H9 (cell line): Measurements from ENCODE around the gene OR4M1. TPM values are rescaled to one million over a fixed set of nuclear protein-coding genes. Genes with fewer than 3 reads are reported as not detected.
"Not testable (repeated sequence)": the region's sequence is repeated elsewhere in the genome, so short reads cannot be mapped to it uniquely, and the experiment has no call there.

ENCODE experiments used
- DNase-seq: peaks from one replicate; pipeline ENCODE4 v3.0.0-alpha.2; 2017
- H2AFZ ChIP-seq: one replicate; pipeline ENCODE4 v1.6.1; 2013; ENCODE audit warnings: mild to moderate bottlenecking, low read length, control low read depth, moderate library complexity
- H2AK5ac ChIP-seq: 2 replicates; pipeline ENCODE4 v1.6.1; 2013; ENCODE audit warnings: low read length, control low read depth, mixed read lengths; ENCODE audit not compliant: insufficient read length
- H2BK120ac ChIP-seq: one replicate; pipeline ENCODE4 v1.6.1; 2013; ENCODE audit warnings: low read depth, mild to moderate bottlenecking, low read length, control low read depth, inconsistent platforms; ENCODE audit not compliant: poor library complexity, severe bottlenecking
- H2BK12ac ChIP-seq: 2 replicates; pipeline ENCODE4 v1.6.1; 2013; ENCODE audit warnings: low read length, control low read depth, mixed read lengths, low read depth; ENCODE audit not compliant: insufficient read length
- H2BK15ac ChIP-seq: 2 replicates; pipeline ENCODE4 v1.6.1; 2013; ENCODE audit warnings: low read depth, low read length, control low read depth
- H2BK20ac ChIP-seq: one replicate; pipeline ENCODE4 v1.6.1; 2013; ENCODE audit warnings: low read depth, mild to moderate bottlenecking, low read length, control low read depth, inconsistent platforms; ENCODE audit not compliant: poor library complexity, severe bottlenecking
- H2BK5ac ChIP-seq: 2 replicates; pipeline ENCODE4 v1.6.1; 2013; ENCODE audit warnings: low read length, control low read depth, mixed read lengths; ENCODE audit not compliant: insufficient read length
- H3K14ac ChIP-seq: 2 replicates; pipeline ENCODE4 v1.6.1; 2013; ENCODE audit warnings: low read length, control low read depth; ENCODE audit not compliant: insufficient read depth
- H3K18ac ChIP-seq: 2 replicates; pipeline ENCODE4 v1.6.1; 2013; ENCODE audit warnings: low read depth, mild to moderate bottlenecking, mixed read lengths, low read length, control low read depth; ENCODE audit not compliant: insufficient read length
- H3K23ac ChIP-seq: 2 replicates; pipeline ENCODE4 v1.6.1; 2013; ENCODE audit warnings: low read length, control low read depth, mixed read lengths, low read depth; ENCODE audit not compliant: insufficient read length
- H3K23me2 ChIP-seq: 2 replicates; pipeline ENCODE4 v1.6.1; 2013; ENCODE audit warnings: low read depth, mild to moderate bottlenecking, mixed read lengths, low read length, control low read depth; ENCODE audit not compliant: insufficient read length, poor library complexity, severe bottlenecking
- H3K27ac ChIP-seq: 2 replicates; pipeline ENCODE4 v1.5.1; 2013; ENCODE audit warnings: low read length, control low read depth, mixed read lengths, low read depth; ENCODE audit not compliant: insufficient read length
- H3K27me3 ChIP-seq: 2 replicates; pipeline ENCODE4 v1.6.1; 2013; ENCODE audit warnings: low read length, control low read depth, inconsistent platforms; ENCODE audit not compliant: insufficient read depth
- H3K4ac ChIP-seq: 2 replicates; pipeline ENCODE4 v1.6.1; 2013; ENCODE audit warnings: low read depth, mild to moderate bottlenecking, control low read depth, inconsistent platforms, low read length, moderate library complexity
- H3K4me1 ChIP-seq: 2 replicates; pipeline ENCODE4 v1.6.1; 2013; ENCODE audit warnings: low read length, control low read depth, inconsistent platforms; ENCODE audit not compliant: insufficient read depth
- H3K4me2 ChIP-seq: 2 replicates; pipeline ENCODE4 v1.6.1; 2013; ENCODE audit warnings: low read length, control low read depth, mixed read lengths; ENCODE audit not compliant: insufficient read length, insufficient read depth
- H3K56ac ChIP-seq: 2 replicates; pipeline ENCODE4 v1.6.1; 2013; ENCODE audit warnings: low read depth, mild to moderate bottlenecking, mixed read lengths, low read length, control low read depth; ENCODE audit not compliant: insufficient read length
- H3K79me1 ChIP-seq: 2 replicates; pipeline ENCODE4 v1.6.1; 2013; ENCODE audit warnings: low read depth, mild to moderate bottlenecking, moderate library complexity, low read length, control low read depth, inconsistent platforms; ENCODE audit not compliant: insufficient read depth, poor library complexity, severe bottlenecking
- H3K79me2 ChIP-seq: 2 replicates; pipeline ENCODE4 v1.6.1; 2013; ENCODE audit warnings: low read length, control low read depth, inconsistent platforms; ENCODE audit not compliant: insufficient read depth
- H3K9ac ChIP-seq: 2 replicates; pipeline ENCODE4 v1.6.1; 2013; ENCODE audit warnings: low read length, control low read depth, mixed read lengths; ENCODE audit not compliant: insufficient read length; ENCODE audit errors: extremely low read depth
- H3K9me3 ChIP-seq: one replicate; pipeline ENCODE4 v1.6.1; 2013; ENCODE audit warnings: low read depth, low read length, inconsistent platforms; ENCODE audit not compliant: control insufficient read depth
- H3T11ph ChIP-seq: one replicate; pipeline ENCODE4 v1.6.1; 2013; ENCODE audit warnings: mild to moderate bottlenecking, low read length, control low read depth, inconsistent platforms
- H4K20me1 ChIP-seq: one replicate; pipeline ENCODE4 v1.6.1; 2013; ENCODE audit not compliant: control insufficient read depth, insufficient read length, insufficient read depth
- H4K5ac ChIP-seq: 2 replicates; pipeline ENCODE4 v1.6.1; 2013; ENCODE audit warnings: low read depth, mild to moderate bottlenecking, mixed read lengths, low read length, control low read depth; ENCODE audit not compliant: insufficient read length
- H4K8ac ChIP-seq: replicated peaks from 2 replicates; pipeline ENCODE4 v1.6.1; 2013; ENCODE audit warnings: low read length, control low read depth, mixed read lengths, low read depth; ENCODE audit not compliant: insufficient read length
- H4K91ac ChIP-seq: 2 replicates; pipeline ENCODE4 v1.6.1; 2013; ENCODE audit warnings: low read depth, mild to moderate bottlenecking, moderate library complexity, mixed read lengths, low read length, control low read depth; ENCODE audit not compliant: insufficient read length
- H3K27ac Mint-ChIP-seq, 3 experiments: 2 replicates in 2 of 3; 3 replicates in 1 of 3; pipeline ENCODE4 v1.8.0; 2020 to 2021; ENCODE audit warnings: mixed read lengths in 3 of 3, mild to moderate bottlenecking in 1 of 3, moderate library complexity in 1 of 3
- H3K27me3 Mint-ChIP-seq: 2 replicates; pipeline ENCODE4 v1.8.0; 2021; ENCODE audit warnings: low read depth, mild to moderate bottlenecking, moderate library complexity, mixed read lengths
- H3K36me3 Mint-ChIP-seq, 3 experiments: 2 replicates in 2 of 3; 3 replicates in 1 of 3; pipeline ENCODE4 v1.8.0; 2020 to 2021; ENCODE audit warnings: low read depth in 3 of 3, mixed read lengths in 3 of 3; ENCODE audit not compliant: insufficient read depth in 1 of 3
- H3K4me1 Mint-ChIP-seq, 2 experiments: 2 replicates each; pipeline ENCODE4 v1.8.0; 2020; ENCODE audit warnings: mixed read lengths in 2 of 2
- H3K4me3 Mint-ChIP-seq, 2 experiments: 2 replicates in 1 of 2; 3 replicates in 1 of 2; pipeline ENCODE4 v1.8.0; 2020 to 2021; ENCODE audit warnings: mild to moderate bottlenecking in 2 of 2, mixed read lengths in 2 of 2, moderate library complexity in 1 of 2
- H3K9me3 Mint-ChIP-seq, 2 experiments: 2 replicates in 1 of 2; 3 replicates in 1 of 2; pipeline ENCODE4 v1.8.0; 2020; ENCODE audit warnings: mild to moderate bottlenecking in 2 of 2, mixed read lengths in 2 of 2, moderate library complexity in 1 of 2
- CTCF ChIP-seq: fragments of 200-600 bp; sonication (generic); conservative IDR thresholded peaks from 3 replicates; pipeline ENCODE4 v1.8.0; 2021; ENCODE audit warnings: antibody characterized with exemption, mild to moderate bottlenecking
- WGBS: extraction: QIAGEN DNeasy Blood & Tissue Kit; methylation state at CpG from one replicate; pipeline ENCODE4 v1.1.7; 2013; ENCODE audit warnings: missing lambda C conversion rate, low lambda C conversion rate, mixed read lengths; ENCODE audit not compliant: insufficient read length; ENCODE audit errors: extremely low coverage; 5-methylcytosine and 5-hydroxymethylcytosine counted together
- total RNA-seq: library from RNA; stranded (reverse); gene quantifications from 2 replicates; pipeline ENCODE4 v1.2.1, GENCODE V29; 2021

The OR4M1 gene
- total RNA-seq, 1 experiment from 2014 or later = not detected

GRCh38 chr14:19801118-19801464 lies 27.8 kb downstream of the OR4M1 start:
- Histone ChIP-seq H3K27ac (no peak overlapping the region), H2BK20ac (no peak overlapping the region), H2AFZ (no peak overlapping the region), H3K56ac (no peak overlapping the region), H4K8ac (no peak overlapping the region), H3K23ac (no peak overlapping the region), H2BK15ac (no peak overlapping the region), H4K91ac (no peak overlapping the region), H2AK5ac (no peak overlapping the region), H2BK12ac (no peak overlapping the region), H3K79me2 (no peaks in the 10 kb centered on the region), H3K4me2 (no peak overlapping the region), H3K4ac (no peak overlapping the region), H3K14ac (no peak overlapping the region), H3K23me2 (peaks cover 2% of the 10 kb centered on the region), H4K20me1 (no peaks in the 10 kb centered on the region), H3K4me1 (no peaks in the 10 kb centered on the region), H3K9me3 (peaks cover 92% of the 10 kb centered on the region), H3T11ph (no peak overlapping the region), H3K79me1 (no peaks in the 10 kb centered on the region), H4K5ac (no peak overlapping the region), H3K9ac (no peak overlapping the region), H3K27me3 (no peaks in the 10 kb centered on the region), H2BK5ac (no peak overlapping the region), H3K18ac (no peak overlapping the region), H2BK120ac (no peak overlapping the region)
- H3K4me1 Mint-ChIP-seq = no peaks in the 10 kb centered on the region
- H3K27ac Mint-ChIP-seq = no peak overlapping the region
- no peak for DNase-seq
- no peak overlapping the region for H3K4me3 Mint-ChIP-seq
- no CpG with 5 or more reads among the region's 13 CpGs for WGBS
- peaks cover 3 to 20% (median 9%) of the 10 kb centered on the region in 3 experiments; a peak in 6 of 7 replicates for H3K36me3 Mint-ChIP-seq
- H3K9me3 Mint-ChIP-seq = peaks cover 6 to 15% of the 10 kb centered on the region in 2 experiments
- no peaks in the 10 kb centered on the region for H3K27me3 Mint-ChIP-seq
- TF ChIP-seq CTCF = no peak

DNA sequence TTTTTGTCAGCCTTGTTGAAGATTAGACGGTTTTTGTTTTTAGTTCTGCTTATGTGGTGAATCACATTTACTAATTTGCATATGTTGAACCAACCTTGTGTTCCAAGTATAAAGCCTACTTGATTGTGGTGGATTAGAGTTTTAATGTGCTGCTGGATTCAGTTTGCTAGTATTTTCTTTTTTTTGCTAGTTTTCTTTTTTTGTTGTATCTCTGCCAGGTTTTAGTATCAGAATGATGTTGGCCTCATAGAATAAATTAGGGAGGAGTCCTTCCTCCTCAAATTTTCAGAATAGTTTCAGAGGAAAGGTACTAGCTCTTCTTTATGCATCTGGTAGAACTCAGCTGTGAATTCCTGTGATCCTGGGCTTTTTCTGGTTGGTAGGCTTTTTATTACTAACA lies 30.2 kb downstream of the OR4M1 start, which contains the start of gene OR4N2:
Gene OR4N2 (plus strand): TSS at position 301 of the 400 bp plus-strand sequence. CDS start 23,679 bp downstream, outside the sequence.
- H3K4ac ChIP-seq, H3K27ac Mint-ChIP-seq, H3K27me3 Mint-ChIP-seq, H3K27me3 ChIP-seq, H3K9me3 Mint-ChIP-seq, DNase-seq, H4K5ac ChIP-seq, H2BK5ac ChIP-seq, H4K8ac ChIP-seq, H2BK15ac ChIP-seq, H4K20me1 ChIP-seq, H3K79me2 ChIP-seq, H3K4me3 Mint-ChIP-seq, H3T11ph ChIP-seq, H3K4me2 ChIP-seq, H3K27ac ChIP-seq, H2AFZ ChIP-seq, H2BK120ac ChIP-seq, H2AK5ac ChIP-seq, H2BK12ac ChIP-seq, H3K14ac ChIP-seq, H4K91ac ChIP-seq, H3K23me2 ChIP-seq, H3K9ac ChIP-seq, H3K4me1 ChIP-seq, H3K79me1 ChIP-seq, H2BK20ac ChIP-seq, H3K4me1 Mint-ChIP-seq, H3K56ac ChIP-seq, H3K23ac ChIP-seq, H3K18ac ChIP-seq: not testable (repeated sequence)
- no CpG with 5 or more reads among the region's 1 CpG for WGBS
- peaks cover 3 to 25% (median 15%) of the 10 kb centered on the region in 3 experiments; a peak in 6 of 7 replicates for H3K36me3 Mint-ChIP-seq
- peaks cover 91% of the 10 kb centered on the region for H3K9me3 ChIP-seq
